Measurements from ENCODE around the gene SLC29A1.

SLC29A1 gene

GRCh38 chr6:44219053-44219814 is 4.2 kb upstream of the SLC29A1 start:
- peak overlapping the region; percentile 30 to 45 for H3K4me3 ChIP-seq (replicated peaks in 1 of 2; ENCODE audit: low read depth in 2 of 2, low read length in 2 of 2)
- peak; percentile 36 to 71 for DNase-seq (ENCODE audit: low read depth in 2 of 2)
- TF ChIP-seq CTCF (IDR thresholded peaks at IDR 0.05; ENCODE audit: low read depth, low read length) = no peak

GRCh38 chr6:44219815-44220784 is 3.3 kb upstream of the SLC29A1 start:
- no peak for TF ChIP-seq CTCF (IDR thresholded peaks at IDR 0.05; ENCODE audit: low read depth, low read length)
- peak overlapping the region in 1 of 2 donors; percentile 45 for H3K4me3 ChIP-seq (replicated peaks in 1 of 2; ENCODE audit: low read depth in 2 of 2, low read length in 2 of 2)
- no peak for DNase-seq (ENCODE audit: low read depth in 2 of 2)

- H3K4me3 ChIP-seq (replicated peaks in 1 of 2; ENCODE audit: low read depth in 2 of 2, low read length in 2 of 2) = no peak overlapping the region
- no peak for TF ChIP-seq CTCF (IDR thresholded peaks at IDR 0.05; ENCODE audit: low read depth, low read length)
- DNase-seq (ENCODE audit: low read depth in 2 of 2) = no peak
Measured at GRCh38 chr6:44220913-44221290, 2.5 kb upstream of the SLC29A1 start.

GRCh38 chr6:44221291-44221960 is 2.0 kb upstream of the SLC29A1 start:
- TF ChIP-seq CTCF (IDR thresholded peaks at IDR 0.05; ENCODE audit: low read depth, low read length) = peak; percentile 90
- H3K4me3 ChIP-seq (replicated peaks in 1 of 2; ENCODE audit: low read depth in 2 of 2, low read length in 2 of 2) = no peak overlapping the region
- peak; percentile 84 to 94 for DNase-seq (ENCODE audit: low read depth in 2 of 2)

GRCh38 chr6:44221961-44222335 is 1.4 kb upstream of the SLC29A1 start:
- no peak for DNase-seq (ENCODE audit: low read depth in 2 of 2)
- no peak for TF ChIP-seq CTCF (IDR thresholded peaks at IDR 0.05; ENCODE audit: low read depth, low read length)
- H3K4me3 ChIP-seq (replicated peaks in 1 of 2; ENCODE audit: low read depth in 2 of 2, low read length in 2 of 2) = no peak overlapping the region

GRCh38 chr6:44222486-44223318 is 693 bp upstream of the SLC29A1 start:
- no peak for DNase-seq (ENCODE audit: low read depth in 2 of 2)
- no peak for TF ChIP-seq CTCF (IDR thresholded peaks at IDR 0.05; ENCODE audit: low read depth, low read length)
- peak overlapping the region; percentile 50 to 60 for H3K4me3 ChIP-seq (replicated peaks in 1 of 2; ENCODE audit: low read depth in 2 of 2, low read length in 2 of 2)
